Measurements from ENCODE around the gene ACAT2.

GRCh38 chr6:159756508-159756907 is 5.3 kb upstream of the ACAT2 start:
- no peak for TF ChIP-seq ZBTB8A (tag by site-specific recombination; IDR thresholded peaks at IDR 0.05)
- no peak for TF ChIP-seq ZBTB7A (tag by site-specific recombination; IDR thresholded peaks at IDR 0.05; ENCODE audit: low read depth)
- no peak for TF ChIP-seq SALL2 (tag by site-specific recombination; IDR thresholded peaks at IDR 0.05; ENCODE audit: borderline replicate concordance)
- no peak for TF ChIP-seq CTCF (tag by site-specific recombination; IDR thresholded peaks at IDR 0.05)
- TF ChIP-seq ZNF274 (IDR thresholded peaks at IDR 0.05; ENCODE audit: low read length), result no peak
- no peak for TF ChIP-seq ZNF274 (tag by site-specific recombination; IDR thresholded peaks at IDR 0.05; ENCODE audit: borderline replicate concordance)
- no peak for TF ChIP-seq ZNF239 (tag by site-specific recombination; IDR thresholded peaks at IDR 0.05)
- TF ChIP-seq TCF7L2 (IDR thresholded peaks at IDR 0.05; ENCODE audit: borderline replicate concordance, low read depth, low read length), result no peak
- TF ChIP-seq ZEB2 (tag by site-specific recombination; IDR thresholded peaks at IDR 0.05), result no peak
- no peak for TF ChIP-seq ZNF76 (tag by site-specific recombination; IDR thresholded peaks at IDR 0.05; ENCODE audit: borderline replicate concordance, low read depth)
- TF ChIP-seq ZNF423 (tag by site-specific recombination; IDR thresholded peaks at IDR 0.05), result no peak
- no peak for TF ChIP-seq ZNF133 (tag by site-specific recombination; IDR thresholded peaks at IDR 0.05)
- no peak for TF ChIP-seq ZBTB1 (tag by site-specific recombination; IDR thresholded peaks at IDR 0.05)
